BE2C (cell line): ENCODE results near the gene TMPRSS11A.
A peak's percentile ranks its signal among the peaks of the same experiment; 100 is the strongest.

ENCODE experiments used
- DNase-seq: peaks from one replicate; pipeline ENCODE4 v3.0.0-alpha.2; 2020
- H3K27me3 ChIP-seq: fragments of 250-450 bp; sonication (Bioruptor Pico); 2 replicates; pipeline ENCODE4 v1.5.1; 2020; ENCODE audit warnings: mild to moderate bottlenecking
- H3K36me3 ChIP-seq: fragments of 250-450 bp; sonication (Bioruptor Pico); 2 replicates; pipeline ENCODE4 v1.5.1; 2020; ENCODE audit warnings: mild to moderate bottlenecking
- H3K4me1 ChIP-seq: fragments of 250-450 bp; sonication (Bioruptor Pico); 2 replicates; pipeline ENCODE4 v1.5.1; 2020
- H3K4me3 ChIP-seq: 2 replicates; pipeline ENCODE4 v1.5.1; 2011; ENCODE audit warnings: low read depth, low read length
- H3K9me3 ChIP-seq: fragments of 250-450 bp; sonication (Bioruptor Pico); 2 replicates; pipeline ENCODE4 v1.5.1; 2020
- CTCF ChIP-seq: IDR thresholded peaks from 2 replicates; pipeline ENCODE4 v1.5.1; 2012; ENCODE audit warnings: mild to moderate bottlenecking, low read depth, low read length

Gene TMPRSS11A

GRCh38 chr4:67928546-67928945 is 34.7 kb downstream of the TMPRSS11A start:
- Histone ChIP-seq H3K27me3 (no peaks in the 10 kb centered on the region), H3K4me1 (no peaks in the 10 kb centered on the region), H3K4me3 (no peak overlapping the region), H3K36me3 (no peaks in the 10 kb centered on the region), H3K9me3 (no peaks in the 10 kb centered on the region)
- no peak for TF ChIP-seq CTCF
- DNase-seq: no peak

GRCh38 chr4:67927251-67927650 is 36.0 kb downstream of the TMPRSS11A start:
- no peak for DNase-seq
- no peaks in the 10 kb centered on the region for H3K9me3 ChIP-seq
- no peak for TF ChIP-seq CTCF
- no peaks in the 10 kb centered on the region for H3K27me3 ChIP-seq
- H3K4me3 ChIP-seq: no peak overlapping the region
- H3K4me1 ChIP-seq: no peaks in the 10 kb centered on the region
- H3K36me3 ChIP-seq: no peaks in the 10 kb centered on the region

GRCh38 chr4:67926485-67926884 is 36.8 kb downstream of the TMPRSS11A start:
- Histone ChIP-seq H3K4me3 (no peak overlapping the region), H3K27me3 (no peaks in the 10 kb centered on the region), H3K9me3 (no peaks in the 10 kb centered on the region), H3K4me1 (no peaks in the 10 kb centered on the region), H3K36me3 (no peaks in the 10 kb centered on the region)
- DNase-seq: no peak
- no peak for TF ChIP-seq CTCF

- H3K4me1 ChIP-seq: no peaks in the 10 kb centered on the region
- no peak overlapping the region for H3K4me3 ChIP-seq
- H3K27me3 ChIP-seq: no peaks in the 10 kb centered on the region
- TF ChIP-seq CTCF: no peak
- no peaks in the 10 kb centered on the region for H3K9me3 ChIP-seq
- peak; percentile 44 for DNase-seq
- H3K36me3 ChIP-seq: no peaks in the 10 kb centered on the region
Observed at GRCh38 chr4:67922697-67923096, 40.6 kb downstream of the TMPRSS11A start.

GRCh38 chr4:67918428-67918827 is 44.9 kb downstream of the TMPRSS11A start:
- Histone ChIP-seq H3K4me1 (no peaks in the 10 kb centered on the region), H3K4me3 (no peak overlapping the region), H3K36me3 (no peaks in the 10 kb centered on the region), H3K9me3 (no peaks in the 10 kb centered on the region), H3K27me3 (no peaks in the 10 kb centered on the region)
- no peak for DNase-seq
- peak; percentile 37 for TF ChIP-seq CTCF

- H3K4me3 ChIP-seq: no peak overlapping the region
- no peak for TF ChIP-seq CTCF
- H3K27me3 ChIP-seq: no peaks in the 10 kb centered on the region
- no peak for DNase-seq
- no peaks in the 10 kb centered on the region for H3K4me1 ChIP-seq
- no peaks in the 10 kb centered on the region for H3K36me3 ChIP-seq
- H3K9me3 ChIP-seq: no peaks in the 10 kb centered on the region
Observed at GRCh38 chr4:67915400-67915966, 47.8 kb downstream of the TMPRSS11A start.
